ENCODE results near the gene CACNG6.

Gene CACNG6

DNA sequence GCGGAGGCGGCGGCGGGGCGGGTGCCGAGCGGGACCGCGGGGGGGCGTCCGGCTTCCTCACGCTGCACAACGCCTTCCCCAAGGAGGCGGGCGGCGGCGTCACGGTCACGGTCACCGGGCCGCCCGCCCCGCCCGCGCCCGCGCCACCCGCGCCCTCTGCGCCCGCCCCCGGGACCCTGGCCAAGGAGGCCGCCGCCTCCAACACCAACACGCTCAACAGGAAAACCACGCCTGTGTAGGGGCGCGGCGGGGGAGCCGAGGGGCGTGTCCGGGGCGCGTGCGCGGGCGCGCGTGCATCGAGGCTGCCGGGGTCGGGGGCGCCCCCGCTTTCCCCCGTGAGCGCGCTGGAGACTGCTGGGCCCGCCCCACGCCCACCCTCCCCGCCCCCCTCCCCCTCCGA is 8.8 kb upstream of the CACNG6 start:
- no peak overlapping the region for H3K4me3 ChIP-seq (ENCODE audit: low read depth, low read length)
- no peak overlapping the region for H2AK5ac ChIP-seq (ENCODE audit: low read length)
- H2BK12ac ChIP-seq (ENCODE audit: low read length): no peak overlapping the region
- whole genome bisulfite sequencing (ENCODE audit: extremely low coverage, insufficient coverage, insufficient read length): no CpG with 5 or more reads among the region's 61 CpGs
- peaks cover 3% of the 10 kb centered on the region for H3K79me1 ChIP-seq (ENCODE audit: low read length)
- H2AFZ ChIP-seq (ENCODE audit: insufficient read depth, low read length, poor library complexity): no peak overlapping the region
- DNase-seq: no peak
- H3K18ac ChIP-seq (ENCODE audit: low read length): no peak overlapping the region
- no peak overlapping the region for H3K4ac ChIP-seq (ENCODE audit: low read depth, low read length)
- H3K27ac ChIP-seq (ENCODE audit: low read depth, low read length): no peak overlapping the region
- H2BK120ac ChIP-seq (ENCODE audit: insufficient read depth, low read length, poor library complexity): no peak overlapping the region
- H3K27me3 ChIP-seq (ENCODE audit: insufficient read depth, low read length): peaks cover 27% of the 10 kb centered on the region
- H3K79me2 ChIP-seq (ENCODE audit: control insufficient read depth, insufficient read depth, low read length, poor library complexity): no peaks in the 10 kb centered on the region
- H3K4me2 ChIP-seq (ENCODE audit: low read length): peak overlapping the region; percentile 20
- peaks cover 17% of the 10 kb centered on the region for H3K9me3 ChIP-seq (ENCODE audit: insufficient read depth, low read depth, low read length)
- no peak overlapping the region for H4K12ac ChIP-seq (ENCODE audit: low read depth, low read length)
- no peak overlapping the region for H2BK5ac ChIP-seq (ENCODE audit: low read depth, low read length, poor library complexity)
- H3K14ac ChIP-seq (ENCODE audit: low read length): no peak overlapping the region
- no peak overlapping the region for H4K91ac ChIP-seq (ENCODE audit: low read depth, low read length)
- H3K4me1 ChIP-seq (ENCODE audit: control insufficient read depth in 1 of 2, insufficient read depth in 2 of 2, low read length in 2 of 2): peaks cover 9 to 10% of the 10 kb centered on the region in 2 experiments
- no peak overlapping the region for H3K9ac ChIP-seq (ENCODE audit: low read length)
- no peak overlapping the region for H3K23ac ChIP-seq (ENCODE audit: low read length)
- H3K36me3 ChIP-seq (ENCODE audit: control insufficient read depth in 1 of 2, insufficient read depth in 2 of 2, low read length in 2 of 2): no peaks in the 10 kb centered on the region
- no peak overlapping the region for H4K8ac ChIP-seq (ENCODE audit: low read depth, low read length)

DNA sequence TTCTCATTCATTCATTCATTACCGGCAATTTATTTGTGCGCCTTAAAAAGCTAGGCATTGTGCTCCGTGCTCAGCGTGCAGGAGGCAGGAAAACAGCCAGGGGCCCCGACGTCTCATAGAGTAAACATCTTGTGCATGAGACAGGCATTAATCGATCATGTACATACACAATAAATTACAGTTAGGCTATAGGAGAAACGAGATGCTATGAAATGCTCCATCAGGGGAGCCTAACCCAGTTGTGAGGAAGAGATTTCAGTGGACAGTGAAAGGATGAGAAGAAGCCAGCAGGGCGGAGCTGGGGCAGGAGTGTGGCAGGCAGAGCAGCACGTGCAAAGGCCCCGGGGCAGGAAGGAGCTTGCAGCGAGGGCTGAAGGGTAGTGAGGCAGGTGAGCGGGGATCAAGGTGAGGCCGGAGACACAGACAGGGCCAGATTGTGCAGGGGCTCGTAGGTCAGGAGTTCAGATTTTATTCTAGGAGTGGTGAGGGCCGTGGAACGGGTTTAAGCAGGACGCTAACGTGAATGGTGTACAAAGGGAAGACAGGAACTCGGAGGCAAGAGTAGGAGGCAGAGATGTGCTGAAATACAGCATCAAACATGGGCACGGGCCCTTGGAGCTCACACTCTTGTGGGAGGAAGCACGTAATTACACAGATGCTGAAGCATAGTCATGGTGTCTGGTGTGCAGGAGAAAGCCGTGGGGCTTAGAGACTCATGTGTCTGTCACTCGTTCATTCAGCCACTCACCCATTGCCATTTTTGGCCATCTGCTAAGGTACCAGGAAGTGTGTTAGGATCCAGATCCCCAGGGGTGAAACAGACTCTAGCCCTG is 7.8 kb upstream of the CACNG6 start:
- Histone ChIP-seq H2AFZ (ENCODE audit: insufficient read depth, low read length, poor library complexity) (no peak overlapping the region), H3K79me2 (ENCODE audit: control insufficient read depth, insufficient read depth, low read length, poor library complexity) (no peaks in the 10 kb centered on the region), H3K27me3 (ENCODE audit: insufficient read depth, low read length) (peaks cover 24% of the 10 kb centered on the region), H3K18ac (ENCODE audit: low read length) (no peak overlapping the region), H3K4me3 (ENCODE audit: low read depth, low read length) (no peak overlapping the region), H4K12ac (ENCODE audit: low read depth, low read length) (no peak overlapping the region), H3K27ac (ENCODE audit: low read depth, low read length) (no peak overlapping the region), H3K23ac (ENCODE audit: low read length) (no peak overlapping the region), H3K9me3 (ENCODE audit: insufficient read depth, low read depth, low read length) (peaks cover 13% of the 10 kb centered on the region), H2AK5ac (ENCODE audit: low read length) (no peak overlapping the region), H4K8ac (ENCODE audit: low read depth, low read length) (no peak overlapping the region), H3K79me1 (ENCODE audit: low read length) (no peaks in the 10 kb centered on the region), H3K4me1 (ENCODE audit: control insufficient read depth in 1 of 2, insufficient read depth in 2 of 2, low read length in 2 of 2) (peaks cover 7 to 9% of the 10 kb centered on the region in 2 experiments), H2BK120ac (ENCODE audit: insufficient read depth, low read length, poor library complexity) (no peak overlapping the region), H3K4me2 (ENCODE audit: low read length) (no peak overlapping the region), H3K9ac (ENCODE audit: low read length) (no peak overlapping the region), H3K36me3 (ENCODE audit: control insufficient read depth in 1 of 2, insufficient read depth in 2 of 2, low read length in 2 of 2) (no peaks in the 10 kb centered on the region), H2BK12ac (ENCODE audit: low read length) (no peak overlapping the region), H4K91ac (ENCODE audit: low read depth, low read length) (no peak overlapping the region), H3K14ac (ENCODE audit: low read length) (no peak overlapping the region), H3K4ac (ENCODE audit: low read depth, low read length) (no peak overlapping the region), H2BK5ac (ENCODE audit: low read depth, low read length, poor library complexity) (no peak overlapping the region)
- DNase-seq: no peak
- no CpG with 5 or more reads among the region's 24 CpGs for WGBS (ENCODE audit: extremely low coverage, insufficient coverage, insufficient read length)

DNA sequence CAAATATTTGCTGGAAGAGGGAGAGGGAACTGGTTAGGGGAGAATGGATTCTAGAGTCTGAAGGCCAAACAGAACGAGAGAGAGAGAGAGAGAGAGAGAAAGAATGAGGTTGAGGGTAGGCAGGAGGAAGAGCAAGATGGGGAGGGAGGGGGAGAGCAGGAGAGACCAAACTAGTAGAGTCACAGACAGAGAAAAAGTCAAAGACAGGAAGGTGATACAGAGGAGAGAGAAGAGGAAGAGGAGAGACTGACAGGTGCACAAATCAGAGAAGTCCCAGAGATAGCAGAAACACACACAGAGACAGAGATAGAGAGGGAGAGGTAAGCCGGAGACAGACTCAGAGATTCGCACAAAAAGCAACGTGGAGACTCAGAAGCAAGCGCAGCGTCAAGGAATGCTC is 5.6 kb upstream of the CACNG6 start:
- Histone ChIP-seq H2BK12ac (ENCODE audit: low read length) (no peak overlapping the region), H3K36me3 (ENCODE audit: control insufficient read depth in 1 of 2, insufficient read depth in 2 of 2, low read length in 2 of 2) (no peaks in the 10 kb centered on the region), H4K91ac (ENCODE audit: low read depth, low read length) (no peak overlapping the region), H3K79me2 (ENCODE audit: control insufficient read depth, insufficient read depth, low read length, poor library complexity) (no peaks in the 10 kb centered on the region), H3K9ac (ENCODE audit: low read length) (no peak overlapping the region), H3K27me3 (ENCODE audit: insufficient read depth, low read length) (peaks cover 15% of the 10 kb centered on the region), H3K27ac (ENCODE audit: low read depth, low read length) (no peak overlapping the region), H3K4me1 (ENCODE audit: control insufficient read depth in 1 of 2, insufficient read depth in 2 of 2, low read length in 2 of 2) (peaks cover 3 to 4% of the 10 kb centered on the region in 2 experiments), H4K8ac (ENCODE audit: low read depth, low read length) (no peak overlapping the region), H2BK120ac (ENCODE audit: insufficient read depth, low read length, poor library complexity) (no peak overlapping the region), H3K23ac (ENCODE audit: low read length) (no peak overlapping the region), H2AFZ (ENCODE audit: insufficient read depth, low read length, poor library complexity) (no peak overlapping the region), H3K14ac (ENCODE audit: low read length) (no peak overlapping the region), H3K9me3 (ENCODE audit: insufficient read depth, low read depth, low read length) (peaks cover 13% of the 10 kb centered on the region), H3K4me2 (ENCODE audit: low read length) (no peak overlapping the region), H2BK5ac (ENCODE audit: low read depth, low read length, poor library complexity) (no peak overlapping the region), H4K12ac (ENCODE audit: low read depth, low read length) (no peak overlapping the region), H3K4ac (ENCODE audit: low read depth, low read length) (no peak overlapping the region), H3K4me3 (ENCODE audit: low read depth, low read length) (no peak overlapping the region), H3K18ac (ENCODE audit: low read length) (no peak overlapping the region), H2AK5ac (ENCODE audit: low read length) (no peak overlapping the region), H3K79me1 (ENCODE audit: low read length) (no peaks in the 10 kb centered on the region)
- WGBS (ENCODE audit: extremely low coverage, insufficient coverage, insufficient read length): no CpG with 5 or more reads among the region's 6 CpGs
- no peak for DNase-seq

DNA sequence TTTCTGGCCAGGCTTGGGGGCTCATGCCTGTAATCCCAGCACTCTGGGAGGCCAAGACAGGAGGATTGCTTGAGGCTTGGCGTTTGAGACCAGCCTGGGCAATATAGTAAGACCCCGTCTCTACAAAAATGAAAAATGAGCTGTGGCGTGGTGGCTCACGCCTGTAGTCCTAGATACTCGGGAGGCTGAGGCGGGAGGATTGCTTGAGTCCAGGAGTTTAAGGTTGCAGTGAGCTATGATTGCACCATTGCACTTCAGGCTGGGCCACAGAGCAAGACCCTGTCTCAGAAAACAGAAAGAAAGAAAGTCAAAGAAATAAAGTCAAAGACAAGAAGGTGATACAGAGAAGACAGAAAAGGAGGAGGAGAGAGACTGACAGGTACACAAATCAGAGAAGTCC is 2.5 kb upstream of the CACNG6 start:
- H3K4me3 ChIP-seq (ENCODE audit: low read depth, low read length): no peak overlapping the region
- H3K4me1 ChIP-seq (ENCODE audit: control insufficient read depth in 1 of 2, insufficient read depth in 2 of 2, low read length in 2 of 2): peaks cover 0 to 7% of the 10 kb centered on the region in 2 experiments
- H4K91ac ChIP-seq (ENCODE audit: low read depth, low read length): no peak overlapping the region
- H3K27me3 ChIP-seq (ENCODE audit: insufficient read depth, low read length): peaks cover 11% of the 10 kb centered on the region
- no peak overlapping the region for H2BK120ac ChIP-seq (ENCODE audit: insufficient read depth, low read length, poor library complexity)
- no peak overlapping the region for H3K4me2 ChIP-seq (ENCODE audit: low read length)
- no peak overlapping the region for H2AK5ac ChIP-seq (ENCODE audit: low read length)
- no peak overlapping the region for H4K12ac ChIP-seq (ENCODE audit: low read depth, low read length)
- H3K4ac ChIP-seq (ENCODE audit: low read depth, low read length): no peak overlapping the region
- no peaks in the 10 kb centered on the region for H3K79me2 ChIP-seq (ENCODE audit: control insufficient read depth, insufficient read depth, low read length, poor library complexity)
- H3K27ac ChIP-seq (ENCODE audit: low read depth, low read length): no peak overlapping the region
- no peak for DNase-seq
- no peaks in the 10 kb centered on the region for H3K36me3 ChIP-seq (ENCODE audit: control insufficient read depth in 1 of 2, insufficient read depth in 2 of 2, low read length in 2 of 2)
- no peak overlapping the region for H4K8ac ChIP-seq (ENCODE audit: low read depth, low read length)
- no peak overlapping the region for H2BK5ac ChIP-seq (ENCODE audit: low read depth, low read length, poor library complexity)
- no peak overlapping the region for H3K23ac ChIP-seq (ENCODE audit: low read length)
- peaks cover 2% of the 10 kb centered on the region for H3K9me3 ChIP-seq (ENCODE audit: insufficient read depth, low read depth, low read length)
- H3K18ac ChIP-seq (ENCODE audit: low read length): no peak overlapping the region
- no peak overlapping the region for H3K9ac ChIP-seq (ENCODE audit: low read length)
- no peaks in the 10 kb centered on the region for H3K79me1 ChIP-seq (ENCODE audit: low read length)
- no peak overlapping the region for H2AFZ ChIP-seq (ENCODE audit: insufficient read depth, low read length, poor library complexity)
- WGBS (ENCODE audit: extremely low coverage, insufficient coverage, insufficient read length): no CpG with 5 or more reads among the region's 6 CpGs
- H2BK12ac ChIP-seq (ENCODE audit: low read length): no peak overlapping the region
- H3K14ac ChIP-seq (ENCODE audit: low read length): no peak overlapping the region

Data from trophoblast cell (in vitro differentiated cells and primary cell).